IMR-90 (cell line): ENCODE results near the gene ETFRF1. TPM values are rescaled to one million over a fixed set of nuclear protein-coding genes. Genes with fewer than 3 reads are reported as not detected.
A peak's percentile ranks its signal among the peaks of the same experiment; 100 is the strongest.

Experiments used
- ATAC-seq: fragments of 200-7000 bp; cut with Tn5 transposase; 2 replicates; pipeline ENCODE4 v1.9.1; 2020; ENCODE audit warnings: low read depth, mild to moderate bottlenecking, moderate library complexity
- BruUV-seq: library from RNA; stranded (reverse); fragments of 400-500 nt; replicated peaks from 2 replicates; lab custom pipeline; 2021; lab: Mats Ljungman, UMichigan
- CTCF ChIA-PET: fragments of 300-600 bp; formaldehyde crosslinking; extraction: SDS; loops from one replicate; lab custom pipeline; 2021; ENCODE audit warnings: antibody characterized with exemption; lab: Yijun Ruan, JAX
- POLR2A ChIA-PET: fragments of 300-600 bp; sonication (Branson Sonifier 250); formaldehyde crosslinking; loops from one replicate; lab custom pipeline; 2022; ENCODE audit warnings: antibody characterized with exemption; ENCODE audit not compliant: unreplicated experiment; lab: Charles Lee
- DNase-seq: peaks from one replicate; pipeline ENCODE4 v3.0.0; 2013
- H2AFZ ChIP-seq: replicated peaks from 2 replicates; pipeline ENCODE3; 2013; ENCODE audit warnings: low read length, mild to moderate bottlenecking; ENCODE audit not compliant: poor library complexity
- H2AK5ac ChIP-seq: 2 replicates; pipeline ENCODE4 v1.6.1; 2013; ENCODE audit warnings: low read depth, low read length, inconsistent platforms
- H2AK9ac ChIP-seq: replicated peaks from 2 replicates; pipeline ENCODE3; 2013; ENCODE audit warnings: mild to moderate bottlenecking, low read depth, low read length, moderate library complexity; ENCODE audit not compliant: poor library complexity
- H2BK120ac ChIP-seq: 2 replicates; pipeline ENCODE4 v1.6.1; 2013; ENCODE audit warnings: low read depth, low read length, inconsistent platforms
- H2BK15ac ChIP-seq: 3 replicates; pipeline ENCODE4 v1.6.1; 2013; ENCODE audit warnings: low read depth, low read length, inconsistent platforms
- H2BK20ac ChIP-seq: 2 replicates; pipeline ENCODE4 v1.6.1; 2013; ENCODE audit warnings: low read depth, mild to moderate bottlenecking, inconsistent platforms, low read length, moderate library complexity
- H2BK5ac ChIP-seq: 2 replicates; pipeline ENCODE4 v1.6.1; 2013; ENCODE audit warnings: mild to moderate bottlenecking, low read depth, low read length, inconsistent platforms; ENCODE audit not compliant: poor library complexity, severe bottlenecking
- H3K14ac ChIP-seq: replicated peaks from 2 replicates; pipeline ENCODE4 v1.6.1; 2013; ENCODE audit warnings: low read depth, low read length, inconsistent platforms
- H3K18ac ChIP-seq: 2 replicates; pipeline ENCODE4 v1.6.1; 2013; ENCODE audit warnings: low read depth, low read length, control low read depth
- H3K23ac ChIP-seq: 2 replicates; pipeline ENCODE4 v1.6.1; 2013; ENCODE audit warnings: low read depth, low read length, inconsistent platforms
- H3K27ac ChIP-seq: 2 replicates; pipeline ENCODE4 v1.5.1; 2013; ENCODE audit warnings: mild to moderate bottlenecking, control low read depth, low read length; ENCODE audit not compliant: insufficient read depth
- H3K27me3 ChIP-seq: 2 replicates; pipeline ENCODE4 v1.6.1; 2013; ENCODE audit warnings: low read length; ENCODE audit not compliant: control insufficient read depth, insufficient read depth
- H3K36me3 ChIP-seq: 2 replicates; pipeline ENCODE4 v1.6.1; 2013; ENCODE audit warnings: low read length, mixed read lengths; ENCODE audit not compliant: control insufficient read depth, insufficient read depth
- H3K4ac ChIP-seq: 2 replicates; pipeline ENCODE4 v1.6.1; 2013; ENCODE audit warnings: low read depth, low read length, inconsistent platforms
- H3K4me1 ChIP-seq: 2 replicates; pipeline ENCODE4 v1.6.1; 2013; ENCODE audit warnings: low read length, mixed read lengths; ENCODE audit not compliant: control insufficient read depth, insufficient read depth
- H3K4me2 ChIP-seq: 2 replicates; pipeline ENCODE4 v1.6.1; 2013; ENCODE audit warnings: low read depth, mild to moderate bottlenecking, control low read depth, low read length, moderate library complexity
- H3K4me3 ChIP-seq: 2 replicates; pipeline ENCODE4 v1.5.1; 2013; ENCODE audit warnings: low read depth, mild to moderate bottlenecking, control low read depth, low read length, moderate library complexity; ENCODE audit not compliant: insufficient read depth
- H3K56ac ChIP-seq: 2 replicates; pipeline ENCODE4 v1.6.1; 2013; ENCODE audit warnings: low read length, inconsistent platforms; ENCODE audit not compliant: insufficient read depth; ENCODE audit errors: extremely low read depth
- H3K79me1 ChIP-seq, 2 experiments: 2 replicates each; pipeline ENCODE4 v1.6.1; 2013; ENCODE audit warnings: low read length in 2 of 2, inconsistent platforms in 1 of 2, low read depth in 1 of 2
- H3K9ac ChIP-seq: 2 replicates; pipeline ENCODE4 v1.6.1; 2013; ENCODE audit warnings: low read depth, low read length, control low read depth
- H3K9me1 ChIP-seq: 2 replicates; pipeline ENCODE4 v1.6.1; 2013; ENCODE audit warnings: low read length, inconsistent platforms; ENCODE audit not compliant: insufficient read depth
- H3K9me3 ChIP-seq: 2 replicates; pipeline ENCODE4 v1.6.1; 2013; ENCODE audit warnings: low read length; ENCODE audit not compliant: control insufficient read depth, insufficient read depth
- H4K20me1 ChIP-seq: 2 replicates; pipeline ENCODE4 v1.6.1; 2013; ENCODE audit warnings: low read length, inconsistent platforms; ENCODE audit not compliant: insufficient read depth
- H4K5ac ChIP-seq: 2 replicates; pipeline ENCODE4 v1.6.1; 2013; ENCODE audit warnings: mild to moderate bottlenecking, low read depth, low read length, control low read depth
- H4K8ac ChIP-seq, 2 experiments: 2 replicates each; pipeline ENCODE4 v1.6.1; 2013; ENCODE audit warnings: low read depth in 2 of 2, low read length in 2 of 2, control low read depth in 1 of 2, inconsistent platforms in 1 of 2
- H4K91ac ChIP-seq: 2 replicates; pipeline ENCODE4 v1.6.1; 2013; ENCODE audit warnings: low read depth, low read length, inconsistent platforms; ENCODE audit not compliant: insufficient read depth
- BHLHE40 ChIP-seq: fragments of 150-350 bp; IDR thresholded peaks from 2 replicates; pipeline ENCODE4 v1.6.1; 2016; ENCODE audit warnings: mild to moderate bottlenecking, low read depth, low read length
- FOS ChIP-seq: fragments of 150-350 bp; IDR thresholded peaks from 2 replicates; pipeline ENCODE4 v1.6.1; 2016; ENCODE audit warnings: low read depth, low read length
- NFE2L2 ChIP-seq: fragments of 150-350 bp; IDR thresholded peaks from 2 replicates; pipeline ENCODE4 v1.6.1; 2016; ENCODE audit warnings: low read depth, mild to moderate bottlenecking, low read length
- SMC3 ChIP-seq: fragments of 150-350 bp; IDR thresholded peaks from 2 replicates; pipeline ENCODE4 v1.6.1; 2016; ENCODE audit warnings: low read depth, mild to moderate bottlenecking, antibody characterized with exemption, low read length, moderate library complexity
- WGBS, 2 experiments: methylation state at CpG; one replicate each; pipeline versions ENCODE4 v1.1.5 to v1.1.7; 2013; ENCODE audit warnings: missing lambda C conversion rate in 2 of 2; ENCODE audit not compliant: insufficient read length in 1 of 2; ENCODE audit errors: extremely low coverage in 2 of 2; 5-methylcytosine and 5-hydroxymethylcytosine counted together
- dilution Hi-C: fragments of 300-500 bp; cut with HindIII; formaldehyde crosslinking; loops from one replicate; pipeline ENCODE4 v1.14.3; 2018; ENCODE audit warnings: low sequenced_read_pairs; ENCODE audit not compliant: unreplicated experiment
- in situ Hi-C: fragments of 300-500 bp; cut with MboI; formaldehyde crosslinking; loops from 3 replicates; pipeline ENCODE4 v1.14.3; 2019; ENCODE audit warnings: low sequenced_read_pairs, inconsistent platforms, mixed read lengths
- intact Hi-C: fragments of 100-400 bp; cut with micrococcal nuclease; formaldehyde crosslinking; loops from 2 replicates; pipeline ENCODE4 v1.10.0; 2022
- polyA plus RNA-seq, 3 experiments: library from polyadenylated mRNA; depleted of rRNA; stranded (reverse); fragments of >200 nt; gene quantifications; 2 replicates each; pipeline ENCODE4 v1.2.3, GENCODE V29; 2012; ENCODE audit warnings: low replicate concordance in 1 of 3
- total RNA-seq: library from RNA; depleted of rRNA; stranded (reverse); fragments of >200 nt; gene quantifications from 2 replicates; pipeline ENCODE4 v1.2.3, GENCODE V29; 2012

Gene ETFRF1
- total and polyA plus RNA-seq, 2 of the 4 experiments (the other 2 are of a cell fraction) = 8.6 to 14.4 TPM

DNA sequence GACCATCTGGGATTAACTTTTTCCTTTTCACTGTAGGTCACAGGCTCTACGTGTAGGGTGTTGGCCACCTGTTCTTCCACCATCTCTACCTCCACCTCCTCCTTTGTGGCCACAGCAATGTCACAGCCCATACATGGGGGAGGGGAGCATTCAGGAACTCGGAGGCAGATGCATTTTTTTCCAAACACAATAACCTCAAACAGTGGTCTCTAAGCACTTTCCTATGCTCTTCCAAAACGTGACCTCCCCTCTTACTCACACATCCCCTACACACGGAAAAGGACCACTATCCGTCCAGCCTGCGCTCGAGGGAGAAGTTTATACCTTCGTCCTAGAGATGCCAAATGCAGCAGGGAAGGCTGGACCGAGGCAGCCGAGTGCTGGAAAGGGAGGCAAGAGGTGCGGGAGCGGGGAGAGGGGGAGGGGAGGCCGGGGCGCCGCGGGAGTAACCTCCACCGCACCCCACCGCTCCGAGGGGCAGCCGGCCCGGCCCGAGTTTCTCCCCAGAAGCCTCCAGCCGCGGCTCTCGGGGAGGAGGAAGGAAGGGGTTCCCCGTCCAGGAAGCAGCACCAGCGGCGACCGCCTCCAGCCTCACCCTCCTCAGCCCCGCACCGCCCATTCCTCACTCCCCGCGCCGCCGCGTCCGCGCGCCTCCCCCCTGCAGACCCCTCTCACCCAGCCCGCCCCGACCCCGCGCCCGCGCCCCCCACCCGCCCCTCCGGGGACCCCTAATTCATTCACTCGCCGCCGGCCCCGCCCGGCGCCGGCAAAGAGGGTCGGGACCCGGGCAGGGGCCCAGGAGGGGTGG lies 55.1 kb downstream of the ETFRF1 start:
- H3K4me2 ChIP-seq = peak overlapping the region; percentile 92
- peak overlapping the region; percentile 80; the same call in 1 of the 2 replicates for H3K56ac ChIP-seq
- H3K27me3 ChIP-seq = no peaks in the 10 kb centered on the region
- intact Hi-C loops (loop anchor here (10.0 kb wide), 2 partner anchors 305 to 775 kb away; partner anchors contain the start of gene LMNTD1), in situ Hi-C loops (loop anchor here (5.0 to 25.0 kb wide), 2 partner anchors 132 to 787 kb away; no protein-coding TSS in a partner anchor), dilution Hi-C loops (no loop called here)
- H3K14ac ChIP-seq = peak overlapping the region; percentile 97
- peak overlapping the region; percentile 94 for H3K27ac ChIP-seq
- H3K4me1 ChIP-seq = peaks cover 5% of the 10 kb centered on the region; the same call in 1 of the 2 replicates
- peak overlapping the region; percentile 98 for H3K23ac ChIP-seq
- H3K9me1 ChIP-seq = no peaks in the 10 kb centered on the region
- H3K79me1 ChIP-seq = peaks cover 3 to 33% of the 10 kb centered on the region in 2 experiments; a peak in 2 of 4 replicates
- peak overlapping the region; percentile 16; the same call in 1 of the 3 replicates for H2BK15ac ChIP-seq
- BruUV-seq = no TSS peak
- CTCF ChIA-PET = interaction anchor here (1.0 kb wide), 1 partner anchor 137 kb away, joined by 3 read pairs; no protein-coding TSS in a partner anchor
- H3K9me3 ChIP-seq = no peaks in the 10 kb centered on the region
- ATAC-seq (peak; percentile 42), DNase-seq (peak; percentile 20)
- peak overlapping the region; percentile 93 for H2AK9ac ChIP-seq
- H4K20me1 ChIP-seq = peaks cover 16% of the 10 kb centered on the region; the same call in 1 of the 2 replicates
- H3K4me3 ChIP-seq = peak overlapping the region; percentile 95
- peak overlapping the region; percentile 78 for H2BK5ac ChIP-seq
- H4K5ac ChIP-seq = peak overlapping the region; percentile 69
- peak overlapping the region; percentile 92 for H3K18ac ChIP-seq
- TF ChIP-seq SMC3 (no peak), BHLHE40 (peak; percentile 72), FOS (no peak), NFE2L2 (no peak)
- H2BK120ac ChIP-seq = peak overlapping the region; percentile 24; the same call in 1 of the 2 replicates
- no CpG with 5 or more reads among the region's 56 CpGs for WGBS, 2 experiments
- peak overlapping the region; percentile 92 for H2AFZ ChIP-seq
- peak overlapping the region; percentile 100 for H3K9ac ChIP-seq
- peak overlapping the region; percentile 19 to 80; a peak in 3 of 4 replicates for H4K8ac ChIP-seq
- peak overlapping the region; percentile 62 for H4K91ac ChIP-seq
- POLR2A ChIA-PET = no interaction called here
- no peaks in the 10 kb centered on the region for H3K36me3 ChIP-seq
- no peak overlapping the region for H2BK20ac ChIP-seq
- H2AK5ac ChIP-seq = peak overlapping the region; percentile 90
- peak overlapping the region; percentile 91 for H3K4ac ChIP-seq
